Astrocyte of the hippocampus (primary cell): Measurements from ENCODE around the gene KIRREL3.
"Not testable (repeated sequence)": the region's sequence is repeated elsewhere in the genome, so short reads cannot be mapped to it uniquely, and the experiment has no call there.

ENCODE experiments used
- DNase-seq: peaks from one replicate; pipeline ENCODE4 v3.0.0; 2011; ENCODE audit warnings: low read depth, low spot score

The KIRREL3 gene

DNA sequence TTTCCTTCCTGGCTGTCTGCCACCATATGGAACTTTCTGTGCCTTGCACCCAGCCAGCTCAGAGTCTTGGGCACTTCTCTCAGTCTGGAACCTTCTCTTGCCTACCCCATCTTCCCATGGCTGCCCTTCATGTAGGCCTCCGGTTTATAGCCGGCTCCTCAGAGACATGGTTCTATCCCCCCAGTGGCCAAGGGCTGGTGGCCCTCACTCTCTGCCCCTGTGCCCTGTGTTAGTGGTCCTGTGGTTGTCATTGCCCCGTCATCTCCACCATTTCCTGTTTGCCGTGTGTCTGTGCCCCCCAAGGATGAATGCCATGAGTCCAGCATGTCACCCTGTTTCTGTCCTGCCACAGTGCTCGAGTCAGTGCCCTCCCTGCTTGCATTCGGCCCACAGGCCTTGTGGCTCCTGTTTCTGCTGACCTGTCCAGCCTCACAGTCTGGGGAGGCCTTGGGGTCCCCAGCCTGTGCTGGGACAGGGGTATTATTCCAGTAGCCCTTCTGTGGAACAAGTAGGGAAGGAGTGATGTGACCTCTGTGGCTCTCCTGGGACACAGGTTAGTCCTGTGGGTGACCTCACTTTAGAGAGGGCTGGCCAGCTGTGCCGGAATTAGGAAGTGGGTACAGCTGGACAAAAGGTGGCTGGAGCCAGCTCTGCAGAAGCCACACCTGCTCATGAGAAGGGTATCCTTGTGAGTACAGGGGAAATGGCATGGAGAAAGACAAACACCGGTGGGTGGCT is 614.4 kb downstream of the KIRREL3 start:
- no peak for DNase-seq

GRCh38 chr11:126384449-126385070 is 616.0 kb downstream of the KIRREL3 start:
- DNase-seq: no peak

GRCh38 chr11:126383339-126384335 is 616.9 kb downstream of the KIRREL3 start:
- no peak for DNase-seq

GRCh38 chr11:126382641-126383040 is 617.9 kb downstream of the KIRREL3 start:
- DNase-seq: not testable (repeated sequence)

- DNase-seq: not testable (repeated sequence)
These were observed 618.6 kb downstream of the KIRREL3 start for GRCh38 chr11:126381960-126382359.

DNA sequence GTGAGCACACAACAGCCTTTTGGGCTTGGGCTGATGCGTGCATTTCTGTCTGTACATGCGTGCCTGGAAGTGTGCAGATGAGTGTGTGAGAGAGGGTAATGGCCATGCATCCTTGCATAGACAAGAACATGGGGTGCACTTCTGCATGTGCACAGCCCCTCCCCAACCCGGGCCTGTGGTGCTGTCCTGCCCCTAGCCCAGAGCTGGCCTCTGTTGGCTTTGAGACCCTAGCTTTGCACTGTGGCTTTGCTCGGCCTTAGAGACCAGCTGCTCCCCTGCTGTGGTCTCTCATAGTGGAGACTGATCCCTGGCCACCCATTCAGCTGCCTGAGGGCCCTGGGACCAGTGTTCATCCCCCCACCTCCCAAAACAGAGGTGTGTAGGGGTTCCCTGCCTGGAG is 619.7 kb downstream of the KIRREL3 start:
- no peak for DNase-seq

- peak; percentile 19 for DNase-seq
These were observed 621.8 kb downstream of the KIRREL3 start for GRCh38 chr11:126378763-126379162.

- DNase-seq: no peak
These were observed 624.8 kb downstream of the KIRREL3 start for GRCh38 chr11:126375726-126376125.

- DNase-seq: not testable (repeated sequence)
These were observed 625.8 kb downstream of the KIRREL3 start for GRCh38 chr11:126374562-126375300.

- peak; percentile 42 for DNase-seq
These were observed 627.0 kb downstream of the KIRREL3 start for GRCh38 chr11:126373389-126374066.
